HPDE6-E6E7 (cell line): ENCODE results near the gene PLPPR2.
"Not testable (repeated sequence)": the region's sequence is repeated elsewhere in the genome, so short reads cannot be mapped to it uniquely, and the experiment has no call there.

Experiments
- DNase-seq: peaks from one replicate; pipeline ENCODE4 v3.0.0; 2011; ENCODE audit warnings: missing footprints; ENCODE audit errors: extremely low spot score

PLPPR2 gene

DNA sequence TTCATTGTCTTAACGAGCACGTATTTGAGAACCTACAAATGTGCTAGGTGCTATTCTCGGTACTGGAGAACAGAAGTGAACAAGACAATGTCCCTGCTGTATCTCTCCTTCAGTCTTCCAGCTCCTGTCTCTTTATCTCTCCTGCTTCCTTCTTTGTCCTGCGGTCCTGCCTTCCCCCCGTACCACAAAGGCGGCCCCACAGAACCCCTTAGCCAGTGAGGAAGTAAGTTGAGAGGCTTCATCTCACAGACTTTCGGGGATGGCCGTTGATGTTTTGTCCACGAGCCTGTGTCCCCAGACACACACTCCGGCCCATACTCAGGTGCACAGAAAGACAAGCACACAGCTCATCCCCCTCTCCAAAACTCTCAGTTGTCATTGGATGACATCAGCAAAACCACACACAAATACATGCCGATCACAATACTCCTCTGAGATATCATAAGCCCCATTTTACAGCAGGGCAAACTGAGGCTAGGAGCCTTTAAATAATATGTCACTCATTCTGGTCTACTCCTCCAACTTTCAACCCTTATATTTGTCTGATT, 18.7 kb downstream of the PLPPR2 start:
- DNase-seq: no peak

DNA sequence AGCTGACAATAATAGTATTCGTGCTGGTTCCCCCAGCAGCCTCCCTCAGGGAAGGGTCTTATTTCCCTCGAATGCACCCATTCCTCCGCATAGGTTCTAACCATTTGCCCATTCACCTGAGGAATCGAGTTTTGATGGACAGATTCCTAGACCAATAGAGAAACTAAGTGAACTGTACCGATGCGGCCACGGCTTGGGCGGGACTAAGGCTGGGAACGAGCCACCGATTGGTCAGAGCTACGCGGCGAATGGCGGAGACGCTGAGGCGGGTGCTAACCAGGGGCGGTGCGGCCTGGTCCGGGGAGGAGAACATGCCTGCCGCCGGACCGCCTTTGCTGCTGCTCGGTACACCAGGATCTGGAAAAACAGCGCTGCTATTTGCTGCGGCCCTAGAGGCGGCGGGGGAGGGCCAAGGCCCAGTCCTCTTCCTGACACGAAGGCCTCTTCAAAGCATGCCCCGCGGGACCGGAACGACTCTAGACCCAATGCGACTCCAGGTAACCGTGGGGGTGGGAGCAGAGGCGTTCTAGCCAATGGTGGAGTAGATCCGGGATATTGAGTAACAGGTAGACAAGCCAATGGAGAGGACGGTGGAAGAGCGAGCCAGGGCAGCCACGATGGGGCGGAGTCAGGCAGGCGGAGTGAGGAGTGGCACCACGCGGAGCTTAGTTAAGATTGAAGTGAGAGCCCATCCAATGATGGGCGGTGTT, 19.4 kb downstream of the PLPPR2 start, which contains the start of gene SWSAP1:
TSS of gene SWSAP1 (plus strand) at position 234 of the 710 bp plus-strand sequence. CDS start at position 249, 15 bp downstream.
- peak; percentile 100 for DNase-seq

- no peak for DNase-seq
Observed at GRCh38 chr19:11375143-11375948, 20.1 kb downstream of the PLPPR2 start.

GRCh38 chr19:11377237-11377636, 22.0 kb downstream of the PLPPR2 start:
- DNase-seq: no peak

DNA sequence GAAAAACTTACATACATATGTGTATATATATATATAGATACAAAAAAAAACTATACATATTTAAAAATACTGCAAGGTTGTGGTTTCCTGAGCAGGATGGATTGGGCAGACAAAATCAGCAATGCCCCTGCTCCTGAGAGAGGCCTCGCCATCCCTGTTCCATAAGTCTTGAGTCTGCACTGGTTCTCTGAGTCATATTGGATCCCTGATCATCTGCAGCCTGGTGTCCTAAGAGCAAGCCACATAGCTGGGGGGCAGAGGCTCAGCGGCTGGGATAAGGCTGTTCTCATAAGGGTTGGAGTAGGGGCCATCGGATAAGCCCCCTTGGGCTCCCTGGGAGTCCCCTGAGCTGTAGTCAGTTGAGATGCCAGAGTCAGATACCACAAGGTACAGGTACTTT, 22.5 kb downstream of the PLPPR2 start:
- DNase-seq: no peak

- peak; percentile 81 for DNase-seq
Observed at GRCh38 chr19:11378319-11379189, 23.3 kb downstream of the PLPPR2 start.

DNA sequence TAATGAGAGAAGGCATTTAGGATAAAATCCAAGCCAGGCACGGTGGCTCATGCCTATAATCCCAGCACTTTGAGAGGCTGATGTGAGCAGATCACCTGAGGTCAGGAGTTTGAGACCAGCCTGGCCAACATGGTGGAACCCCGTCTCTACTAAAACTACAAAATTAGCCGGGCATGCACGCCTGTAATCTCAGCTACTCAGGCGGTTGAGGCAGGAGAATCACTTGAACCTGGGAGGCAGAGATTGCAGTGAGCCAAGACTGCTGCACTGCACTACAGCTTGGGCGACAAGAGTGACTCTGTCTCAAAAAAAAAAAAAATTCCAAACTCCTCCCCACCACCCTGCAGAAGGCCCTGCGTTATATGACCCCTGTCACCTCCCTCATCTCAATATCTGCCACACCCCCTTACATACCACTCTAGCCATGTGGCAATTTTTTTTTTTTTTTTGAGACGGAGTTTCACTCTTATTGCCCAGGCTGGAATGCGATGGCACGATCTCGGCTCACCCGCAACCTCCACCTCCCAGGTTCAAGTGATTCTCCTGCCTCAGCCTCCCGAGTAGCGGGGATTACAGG, 24.1 kb downstream of the PLPPR2 start:
- DNase-seq: not testable (repeated sequence)

GRCh38 chr19:11379857-11380350, 24.7 kb downstream of the PLPPR2 start:
- DNase-seq: no peak

DNA sequence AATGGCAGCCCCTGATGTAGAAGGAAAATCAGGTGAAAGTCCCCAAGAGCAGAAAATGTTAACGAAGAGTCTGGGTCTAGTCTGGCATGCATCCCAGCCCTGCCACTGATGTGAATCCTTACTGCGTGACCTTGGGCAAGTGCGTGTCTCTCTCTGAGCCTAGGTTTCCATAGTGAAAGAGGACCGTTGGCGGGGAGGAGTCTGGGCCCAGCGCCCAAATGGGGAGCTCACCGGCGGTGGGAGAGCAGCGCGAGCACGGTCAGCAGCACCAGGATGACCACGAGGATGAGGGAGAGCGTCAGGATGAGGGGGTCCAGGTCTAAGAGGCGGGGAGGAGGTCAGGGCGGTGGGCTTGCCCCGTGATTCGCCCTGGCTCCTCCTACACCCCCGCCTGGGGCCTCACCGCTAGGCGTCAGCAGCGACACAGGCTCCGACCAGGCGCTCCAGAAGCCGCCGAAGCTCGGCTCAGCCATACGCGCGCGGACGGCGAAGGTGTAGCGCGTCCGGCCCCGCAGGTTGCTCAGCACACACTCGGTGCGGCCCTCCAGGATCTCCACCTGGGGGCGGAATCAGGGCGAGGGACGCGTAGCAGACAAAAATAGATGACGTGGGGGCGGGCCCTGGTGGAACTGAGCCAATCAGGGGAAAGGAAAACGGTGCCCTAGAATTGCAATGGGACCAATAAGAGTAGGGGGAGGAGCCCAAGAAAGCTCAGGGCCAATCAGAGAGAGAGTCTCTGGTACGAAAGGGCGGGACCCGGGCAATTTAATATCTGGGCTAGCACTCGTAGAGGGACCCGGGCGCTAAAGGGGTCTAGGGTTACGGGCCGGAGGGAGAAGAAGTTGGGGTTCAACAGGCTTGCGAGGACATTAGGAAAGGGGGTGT, 25.7 kb downstream of the PLPPR2 start:
- peak; percentile 99 for DNase-seq

- no peak for DNase-seq
Observed at GRCh38 chr19:11382898-11383705, 27.9 kb downstream of the PLPPR2 start.

DNA sequence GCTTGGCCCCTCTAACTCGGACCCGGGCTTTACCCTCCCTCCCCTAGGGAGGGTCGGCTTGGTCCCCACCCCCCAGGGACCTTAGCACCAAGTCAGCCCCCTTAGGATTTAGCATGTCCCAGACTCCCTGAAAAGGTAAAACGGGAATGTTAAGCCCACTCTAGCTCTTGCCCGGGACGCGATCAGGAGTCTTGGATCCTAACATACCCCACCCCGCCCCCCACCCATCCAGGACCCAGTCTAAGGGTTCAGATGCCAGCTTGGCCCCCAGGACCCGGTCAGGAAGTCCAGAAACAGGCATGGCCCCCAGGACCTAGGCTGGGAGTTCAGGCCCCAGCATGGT, 28.4 kb downstream of the PLPPR2 start:
- DNase-seq: no peak

GRCh38 chr19:11384778-11385129, 29.5 kb downstream of the PLPPR2 start:
- DNase-seq: no peak

DNA sequence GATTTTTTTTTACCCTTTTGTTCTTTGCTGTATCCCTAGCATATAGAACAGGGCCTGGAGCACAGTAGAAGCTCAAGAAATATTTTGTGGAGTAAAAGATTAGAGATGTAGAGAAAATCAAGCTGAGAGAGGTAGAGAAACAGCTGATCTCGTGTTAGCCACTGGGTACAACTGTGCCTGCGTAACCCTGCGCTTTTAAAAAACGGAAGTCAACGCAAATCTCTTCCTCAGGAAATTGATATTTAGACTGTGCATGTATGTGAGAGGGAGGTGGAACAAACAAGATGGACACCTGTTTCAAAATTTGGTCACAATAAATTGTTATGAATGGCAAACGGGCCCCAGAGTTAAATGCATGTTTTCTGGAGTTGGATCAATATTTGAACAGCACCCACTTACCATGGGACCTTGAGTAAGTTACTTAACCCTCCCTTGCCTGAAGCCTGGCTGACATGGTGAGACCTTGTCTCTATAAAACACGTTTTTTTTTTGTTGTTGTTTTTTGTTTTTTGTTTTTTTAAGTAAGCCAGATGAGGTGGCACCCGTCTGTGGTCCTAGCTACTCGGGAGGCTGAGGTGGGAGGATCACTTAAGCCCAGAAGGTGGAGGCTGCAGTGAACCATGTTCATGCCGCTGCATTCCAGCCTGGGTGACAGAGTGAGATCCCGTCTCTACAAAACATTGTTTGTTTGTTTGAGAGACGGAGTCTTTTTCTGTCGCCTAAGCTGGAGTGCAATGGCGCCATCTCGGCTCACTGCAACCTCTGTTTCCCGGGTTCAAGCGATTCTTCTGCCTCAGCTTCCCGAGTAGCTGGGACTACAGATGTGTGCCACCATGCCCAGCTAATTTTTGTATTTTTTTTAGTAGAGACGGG, 32.2 kb downstream of the PLPPR2 start:
- DNase-seq: no peak

DNA sequence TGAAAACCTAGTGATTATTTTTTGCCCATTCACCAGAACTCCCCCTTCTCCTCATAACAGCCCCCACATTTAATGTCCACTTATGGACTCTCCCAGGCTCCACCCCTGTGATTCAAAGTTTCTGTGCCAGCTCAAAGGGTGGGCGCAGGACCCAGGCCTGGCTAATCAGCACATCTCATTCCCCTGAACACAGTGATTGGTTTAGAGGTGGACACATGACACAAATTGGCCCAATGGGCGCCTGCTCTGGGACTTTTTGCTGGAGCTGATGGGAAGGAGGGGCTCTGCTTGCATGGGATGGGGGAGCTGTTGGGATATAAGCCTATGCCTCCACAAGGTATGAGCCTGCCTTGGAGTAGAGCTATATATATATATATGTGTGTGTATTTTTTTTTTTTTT, 35.1 kb downstream of the PLPPR2 start:
- no peak for DNase-seq

GRCh38 chr19:11390933-11391680, 35.9 kb downstream of the PLPPR2 start:
- DNase-seq: no peak

DNA sequence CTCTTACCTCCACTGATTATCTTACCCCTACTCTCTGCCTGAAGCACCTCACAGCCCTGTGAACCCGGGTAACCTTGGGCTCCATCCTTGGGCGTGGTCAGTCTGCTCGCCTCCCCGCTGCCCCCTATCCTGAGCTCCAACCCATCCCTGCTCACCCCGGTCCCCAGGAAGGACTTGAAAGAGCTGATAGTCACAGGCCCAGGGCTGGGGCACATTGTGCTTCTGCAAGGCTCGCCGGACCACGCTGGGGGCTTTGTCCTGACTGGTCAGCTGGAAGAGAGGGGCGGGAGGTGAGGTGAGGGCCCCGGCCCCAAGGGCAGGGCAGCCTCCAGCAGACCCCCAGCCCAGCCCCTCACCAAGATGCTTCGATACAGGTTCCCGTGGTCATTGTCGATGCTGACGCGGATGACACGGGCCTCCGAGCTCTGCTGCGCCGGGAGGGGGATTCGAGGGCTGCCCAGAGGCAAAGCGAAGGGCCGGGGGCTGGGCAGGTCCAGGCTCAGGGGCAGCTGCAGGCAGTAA, 41.9 kb downstream of the PLPPR2 start:
- no peak for DNase-seq

GRCh38 chr19:11399667-11400066, 44.4 kb downstream of the PLPPR2 start:
- no peak for DNase-seq

GRCh38 chr19:11400798-11401197, 45.6 kb downstream of the PLPPR2 start:
- no peak for DNase-seq
